Loucy (cell line): Measurements from ENCODE around the gene PNPLA1.

Experiments
- H2AFZ ChIP-seq: fragments of 200-600 bp; sonication (generic); 2 replicates; pipeline ENCODE4 v1.6.0; 2016; ENCODE audit warnings: antibody characterized with exemption, mild to moderate bottlenecking, low read length, moderate library complexity
- H3F3A ChIP-seq: fragments of 200-600 bp; 2 replicates; pipeline ENCODE4 v1.6.0; 2016; ENCODE audit warnings: antibody characterized with exemption, low read depth, mild to moderate bottlenecking
- H3K27me3 ChIP-seq: fragments of 200-600 bp; sonication (generic); 2 replicates; pipeline ENCODE4 v1.6.1; 2014; ENCODE audit warnings: low read length, mild to moderate bottlenecking; ENCODE audit not compliant: insufficient read depth, poor library complexity, severe bottlenecking
- H3K36me3 ChIP-seq: fragments of 200-600 bp; sonication (generic); 2 replicates; pipeline ENCODE4 v1.6.1; 2016; ENCODE audit warnings: low read length; ENCODE audit not compliant: insufficient read depth
- H3K4me1 ChIP-seq: fragments of 200-600 bp; sonication (generic); 2 replicates; pipeline ENCODE4 v1.5.1; 2014; ENCODE audit warnings: low read length, mild to moderate bottlenecking; ENCODE audit not compliant: insufficient read depth, poor library complexity, severe bottlenecking
- H3K4me2 ChIP-seq: fragments of 200-600 bp; sonication (generic); 2 replicates; pipeline ENCODE4 v1.6.0; 2014; ENCODE audit warnings: antibody characterized with exemption, low read length, low read depth, mild to moderate bottlenecking; ENCODE audit not compliant: poor library complexity, severe bottlenecking
- H3K4me3 ChIP-seq: fragments of 200-600 bp; sonication (generic); 2 replicates; pipeline ENCODE4 v1.5.1; 2014; ENCODE audit warnings: low read length, mild to moderate bottlenecking, mixed read lengths; ENCODE audit not compliant: poor library complexity, severe bottlenecking
- H3K79me2 ChIP-seq: fragments of 200-600 bp; sonication (generic); 2 replicates; pipeline ENCODE4 v1.6.1; 2014; ENCODE audit warnings: low read length; ENCODE audit not compliant: insufficient read depth
- H3K9ac ChIP-seq: fragments of 200-600 bp; sonication (generic); 2 replicates; pipeline ENCODE4 v1.6.0; 2014; ENCODE audit warnings: mild to moderate bottlenecking, low read depth, low read length, moderate library complexity; ENCODE audit not compliant: poor library complexity, severe bottlenecking
- H3K9me2 ChIP-seq: fragments of 200-600 bp; sonication (generic); replicated peaks from 2 replicates; pipeline ENCODE4 v1.6.1; 2016; ENCODE audit warnings: low read depth, low read length, mixed read lengths
- H3K9me3 ChIP-seq: fragments of 200-600 bp; sonication (generic); 2 replicates; pipeline ENCODE4 v1.6.1; 2014; ENCODE audit warnings: mild to moderate bottlenecking, antibody characterized with exemption, low read length, low read depth; ENCODE audit not compliant: insufficient read depth
- H4K20me1 ChIP-seq: fragments of 200-600 bp; sonication (generic); 2 replicates; pipeline ENCODE4 v1.6.0; 2014; ENCODE audit warnings: antibody characterized with exemption, low read length, mild to moderate bottlenecking; ENCODE audit not compliant: insufficient read depth, poor library complexity, severe bottlenecking
- EZH2phosphoT487 ChIP-seq: fragments of 200-600 bp; IDR thresholded peaks from 2 replicates; pipeline ENCODE4 v1.6.1; 2018; ENCODE audit warnings: antibody characterized with exemption, mild to moderate bottlenecking, moderate library complexity, borderline replicate concordance
- TF ChIP-seq, protein P1 (sequence below): fragments of 200-600 bp; sonication (generic); conservative IDR thresholded peaks from 2 replicates; pipeline ENCODE4 v1.5.1; 2014; ENCODE audit warnings: mild to moderate bottlenecking, antibody characterized with exemption, low read length

Gene PNPLA1

DNA sequence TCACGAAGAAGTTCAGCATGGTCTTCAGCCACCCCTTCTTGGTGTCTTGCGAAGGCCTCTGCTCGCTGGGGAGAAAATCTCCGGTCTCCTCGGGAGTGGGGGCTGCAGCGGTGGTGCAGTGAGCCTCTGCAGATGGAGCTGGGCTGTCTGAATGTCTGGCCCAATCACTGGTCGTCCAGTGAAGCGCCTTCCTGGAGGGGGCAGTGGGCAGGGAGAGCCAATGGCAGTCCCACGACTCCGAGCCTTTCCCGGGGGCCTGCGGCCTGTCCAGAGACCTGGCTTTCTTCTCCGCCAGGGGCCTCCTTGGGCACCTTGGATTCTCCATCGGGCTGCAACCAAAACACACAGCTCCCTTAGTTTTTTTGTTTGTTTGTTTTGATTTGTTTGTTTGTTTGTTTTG, 60.5 kb downstream of the PNPLA1 start:
- H3K9ac ChIP-seq = no peak overlapping the region
- H2AFZ ChIP-seq = no peak overlapping the region
- H3K4me3 ChIP-seq = no peak overlapping the region
- H3K9me3 ChIP-seq = no peaks in the 10 kb centered on the region
- TF ChIP-seq, protein P1, sequence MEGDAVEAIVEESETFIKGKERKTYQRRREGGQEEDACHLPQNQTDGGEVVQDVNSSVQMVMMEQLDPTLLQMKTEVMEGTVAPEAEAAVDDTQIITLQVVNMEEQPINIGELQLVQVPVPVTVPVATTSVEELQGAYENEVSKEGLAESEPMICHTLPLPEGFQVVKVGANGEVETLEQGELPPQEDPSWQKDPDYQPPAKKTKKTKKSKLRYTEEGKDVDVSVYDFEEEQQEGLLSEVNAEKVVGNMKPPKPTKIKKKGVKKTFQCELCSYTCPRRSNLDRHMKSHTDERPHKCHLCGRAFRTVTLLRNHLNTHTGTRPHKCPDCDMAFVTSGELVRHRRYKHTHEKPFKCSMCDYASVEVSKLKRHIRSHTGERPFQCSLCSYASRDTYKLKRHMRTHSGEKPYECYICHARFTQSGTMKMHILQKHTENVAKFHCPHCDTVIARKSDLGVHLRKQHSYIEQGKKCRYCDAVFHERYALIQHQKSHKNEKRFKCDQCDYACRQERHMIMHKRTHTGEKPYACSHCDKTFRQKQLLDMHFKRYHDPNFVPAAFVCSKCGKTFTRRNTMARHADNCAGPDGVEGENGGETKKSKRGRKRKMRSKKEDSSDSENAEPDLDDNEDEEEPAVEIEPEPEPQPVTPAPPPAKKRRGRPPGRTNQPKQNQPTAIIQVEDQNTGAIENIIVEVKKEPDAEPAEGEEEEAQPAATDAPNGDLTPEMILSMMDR = no peak
- TF ChIP-seq EZH2phosphoT487 = no peak
- H3K4me1 ChIP-seq = peaks cover 8% of the 10 kb centered on the region
- no peaks in the 10 kb centered on the region for H3F3A ChIP-seq
- H3K9me2 ChIP-seq = no peaks in the 10 kb centered on the region
- H3K79me2 ChIP-seq = no peaks in the 10 kb centered on the region
- H3K4me2 ChIP-seq = no peak overlapping the region
- no peaks in the 10 kb centered on the region for H3K27me3 ChIP-seq
- no peaks in the 10 kb centered on the region for H4K20me1 ChIP-seq
- no peaks in the 10 kb centered on the region for H3K36me3 ChIP-seq

DNA sequence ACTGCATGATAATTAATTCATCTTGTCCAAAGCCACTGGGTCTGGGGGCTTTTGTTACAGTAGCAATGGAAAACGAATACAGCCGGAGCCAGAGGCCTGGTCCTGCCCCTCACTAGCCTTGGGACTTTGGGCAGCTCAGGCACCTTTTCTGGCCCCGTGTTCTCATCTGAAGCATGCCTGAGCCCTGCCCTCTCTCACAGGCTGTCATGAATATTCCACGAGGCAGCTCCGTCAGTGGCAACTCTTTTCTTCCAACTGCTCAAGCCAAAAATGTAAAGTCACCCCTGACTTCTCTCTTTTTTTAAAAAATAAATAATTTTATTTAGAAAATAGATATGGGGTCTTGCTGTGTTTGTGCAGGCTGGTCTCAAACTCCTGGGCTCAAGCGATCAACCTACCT, 61.5 kb downstream of the PNPLA1 start:
- Histone ChIP-seq H2AFZ (no peak overlapping the region), H3K4me3 (no peak overlapping the region), H3K9me2 (no peaks in the 10 kb centered on the region), H4K20me1 (no peaks in the 10 kb centered on the region), H3K9me3 (no peaks in the 10 kb centered on the region), H3K79me2 (no peaks in the 10 kb centered on the region), H3K9ac (no peak overlapping the region), H3K4me1 (peaks cover 8% of the 10 kb centered on the region), H3K27me3 (no peaks in the 10 kb centered on the region), H3K36me3 (no peaks in the 10 kb centered on the region), H3K4me2 (no peak overlapping the region), H3F3A (no peaks in the 10 kb centered on the region)
- TF ChIP-seq, protein P1 = no peak
- no peak for TF ChIP-seq EZH2phosphoT487

DNA sequence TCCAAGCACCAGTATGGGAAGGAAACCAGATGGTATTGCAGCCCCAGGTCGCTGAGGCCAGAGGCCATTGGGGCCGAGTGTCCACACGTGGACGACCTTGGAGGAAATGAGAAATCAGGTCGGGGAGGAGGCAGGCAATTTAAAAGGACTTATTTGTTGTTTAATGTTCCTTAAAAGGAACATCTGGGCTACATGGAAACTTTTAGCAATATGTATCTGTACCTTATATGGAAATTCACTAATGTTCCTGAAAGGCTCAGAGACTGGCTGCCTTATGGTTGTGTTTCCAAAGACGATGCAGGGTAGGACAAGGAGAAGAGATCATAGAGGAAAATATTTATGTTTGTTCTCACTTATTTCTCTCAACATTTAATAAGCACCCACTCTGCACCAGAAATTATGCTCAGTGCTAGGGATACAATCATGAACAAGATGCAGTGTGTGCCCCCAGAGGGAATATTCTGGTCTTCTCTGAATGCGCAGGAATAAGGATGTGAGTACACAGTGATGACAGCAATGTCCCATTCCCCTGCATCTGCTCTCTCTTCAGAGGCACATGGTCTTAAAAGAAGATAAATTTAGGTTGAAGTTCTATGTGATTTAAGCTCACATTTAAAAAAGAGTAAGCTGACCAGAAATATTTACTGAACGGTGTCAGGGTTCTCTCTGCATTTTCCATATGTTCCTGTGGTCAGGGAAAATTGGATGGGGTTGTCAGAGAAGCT, 63.5 kb downstream of the PNPLA1 start:
- Histone ChIP-seq H3K4me3 (no peak overlapping the region), H3K4me1 (peaks cover 8% of the 10 kb centered on the region), H3K4me2 (no peak overlapping the region), H2AFZ (no peak overlapping the region), H4K20me1 (no peaks in the 10 kb centered on the region), H3F3A (no peaks in the 10 kb centered on the region), H3K9me2 (no peaks in the 10 kb centered on the region), H3K79me2 (no peaks in the 10 kb centered on the region), H3K36me3 (no peaks in the 10 kb centered on the region), H3K9me3 (no peaks in the 10 kb centered on the region), H3K27me3 (no peaks in the 10 kb centered on the region), H3K9ac (no peak overlapping the region)
- TF ChIP-seq, protein P1 = no peak
- TF ChIP-seq EZH2phosphoT487 = no peak
